K562 (cell line): ENCODE results near the gene TRMT1.

Experiments
- CTCF ChIP-seq, 3 experiments: IDR thresholded peaks in 2 of 3; conservative IDR thresholded peaks in 1 of 3; 2 replicates each; pipeline ENCODE4 v1.5.1; 2011 to 2012; ENCODE audit warnings: low read length in 3 of 3, mild to moderate bottlenecking in 3 of 3, control low read depth in 2 of 3, improper control_type of control experiment in 1 of 3, inconsistent platforms in 1 of 3, low read depth in 1 of 3, mixed read lengths in 1 of 3, moderate library complexity in 1 of 3; ENCODE audit not compliant: insufficient read depth in 2 of 3
- GABPA ChIP-seq: fragments of 200-800 bp; sonication (Bioruptor generic); conservative IDR thresholded peaks from 2 replicates; pipeline ENCODE4 v1.6.1; 2016; ENCODE audit warnings: low read depth, missing genetic modification characterization, missing compliant biosample characterization
- RREB1 ChIP-seq: fragments of 250-450 bp; sonication (Bioruptor Pico); IDR thresholded peaks from 2 replicates; pipeline ENCODE4 v1.4.0; 2020

- TF ChIP-seq GABPA = no peak
- TF ChIP-seq CTCF (IDR thresholded peaks at IDR 0.05 in 2 of 3, conservative IDR thresholded peaks at IDR 0.05 in 1 of 3; ENCODE audit: insufficient read depth in 2 of 3, low read depth in 1 of 3, low read length in 3 of 3) = no peak
- no peak for TF ChIP-seq RREB1 (CRISPR knock-in tag)
Measured at GRCh38 chr19:13119627-13120026, 3.1 kb upstream of the TRMT1 start.
